AML-193 (cell line): Measurements from ENCODE around the gene FGFR4.

Experiments
- DNase-seq, 2 experiments: peaks; one replicate each; lab custom pipeline; 2025; lab: John Stamatoyannopoulos, UW

FGFR4 gene

GRCh38 chr5:177085985-177086653 lies 596 bp upstream of the FGFR4 start:
- DNase-seq: no peak

- no peak for DNase-seq
Measured at GRCh38 chr5:177087398-177088005, 787 bp downstream of the FGFR4 start.

GRCh38 chr5:177089127-177089526 lies 2.4 kb downstream of the FGFR4 start:
- DNase-seq: no peak

- DNase-seq: no peak
Measured at GRCh38 chr5:177089825-177090641, 3.3 kb downstream of the FGFR4 start.

- no peak for DNase-seq
Measured at GRCh38 chr5:177090813-177091212, 4.1 kb downstream of the FGFR4 start.

- no peak for DNase-seq
Measured at GRCh38 chr5:177091232-177091631, 4.5 kb downstream of the FGFR4 start.

- DNase-seq: no peak
Measured at GRCh38 chr5:177092178-177093081, 5.7 kb downstream of the FGFR4 start.

GRCh38 chr5:177093082-177093712 lies 6.5 kb downstream of the FGFR4 start:
- no peak for DNase-seq

- DNase-seq: no peak
Measured at GRCh38 chr5:177093803-177094202, 7.1 kb downstream of the FGFR4 start.

- DNase-seq: peak in 1 of 2 experiments; percentile 2
Measured at GRCh38 chr5:177094224-177095087, 7.7 kb downstream of the FGFR4 start.

- DNase-seq: no peak
Measured at GRCh38 chr5:177095088-177095669, 8.5 kb downstream of the FGFR4 start.

- no peak for DNase-seq
Measured at GRCh38 chr5:177096162-177097015, 9.7 kb downstream of the FGFR4 start.

GRCh38 chr5:177097016-177097985 lies 10.6 kb downstream of the FGFR4 start:
- DNase-seq: no peak

GRCh38 chr5:177098120-177098469 lies 11.4 kb downstream of the FGFR4 start:
- no peak for DNase-seq

GRCh38 chr5:177098470-177099141 lies 11.9 kb downstream of the FGFR4 start:
- no peak for DNase-seq

GRCh38 chr5:177099422-177100093 lies 12.8 kb downstream of the FGFR4 start:
- no peak for DNase-seq

GRCh38 chr5:177100714-177101121 lies 14.0 kb downstream of the FGFR4 start:
- no peak for DNase-seq
